GM21526 (cell line): ENCODE data around the gene B4GALT3.

Experiments used
- ATAC-seq: cut with Tn5 transposase; IDR thresholded peaks from one replicate; pipeline ENCODE4 v1.9.1; 2021; ENCODE audit warnings: moderate library complexity; ENCODE audit not compliant: unreplicated experiment, low FRiP score

B4GALT3 gene

GRCh38 chr1:161131523-161132409, 45.5 kb downstream of the B4GALT3 start:
- no peak for ATAC-seq

- no peak for ATAC-seq
These were observed 47.0 kb downstream of the B4GALT3 start for GRCh38 chr1:161130266-161130665.

- no peak for ATAC-seq
These were observed 48.5 kb downstream of the B4GALT3 start for GRCh38 chr1:161128591-161129420.

GRCh38 chr1:161127649-161128048, 49.7 kb downstream of the B4GALT3 start:
- no peak for ATAC-seq

GRCh38 chr1:161122967-161123366, 54.3 kb downstream of the B4GALT3 start:
- ATAC-seq = no peak

GRCh38 chr1:161121834-161122233, 55.5 kb downstream of the B4GALT3 start:
- no peak for ATAC-seq
